ENCODE data around the gene PXMP2.

Gene PXMP2

DNA sequence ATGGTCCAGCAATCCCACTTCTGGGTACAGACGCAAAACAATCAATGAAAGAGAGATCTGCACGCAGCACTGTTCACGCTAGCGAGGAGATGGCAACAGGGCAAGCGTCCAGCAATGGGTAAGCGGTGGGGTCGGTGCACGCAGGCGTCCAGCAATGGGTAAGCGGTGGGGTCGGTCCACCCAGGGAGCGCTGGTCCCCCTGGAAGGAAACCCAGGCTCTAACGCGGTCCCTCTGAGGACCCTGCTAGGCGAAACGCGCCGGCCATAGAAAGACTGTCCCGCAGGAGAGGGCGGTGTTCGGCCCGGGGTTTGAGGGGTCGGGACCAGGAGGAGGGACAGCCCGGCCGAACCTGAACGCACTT is 22.6 kb downstream of the PXMP2 start:
- Histone ChIP-seq H3K4me3 (replicated peaks; ENCODE audit: insufficient read depth, low read length) (peak overlapping the region; percentile 91), H3K27ac (replicated peaks) (peak overlapping the region; percentile 70), H3K27me3 (ENCODE audit: insufficient read depth, poor library complexity, severe bottlenecking) (no peaks in the 10 kb centered on the region)
- TF ChIP-seq, protein P1, sequence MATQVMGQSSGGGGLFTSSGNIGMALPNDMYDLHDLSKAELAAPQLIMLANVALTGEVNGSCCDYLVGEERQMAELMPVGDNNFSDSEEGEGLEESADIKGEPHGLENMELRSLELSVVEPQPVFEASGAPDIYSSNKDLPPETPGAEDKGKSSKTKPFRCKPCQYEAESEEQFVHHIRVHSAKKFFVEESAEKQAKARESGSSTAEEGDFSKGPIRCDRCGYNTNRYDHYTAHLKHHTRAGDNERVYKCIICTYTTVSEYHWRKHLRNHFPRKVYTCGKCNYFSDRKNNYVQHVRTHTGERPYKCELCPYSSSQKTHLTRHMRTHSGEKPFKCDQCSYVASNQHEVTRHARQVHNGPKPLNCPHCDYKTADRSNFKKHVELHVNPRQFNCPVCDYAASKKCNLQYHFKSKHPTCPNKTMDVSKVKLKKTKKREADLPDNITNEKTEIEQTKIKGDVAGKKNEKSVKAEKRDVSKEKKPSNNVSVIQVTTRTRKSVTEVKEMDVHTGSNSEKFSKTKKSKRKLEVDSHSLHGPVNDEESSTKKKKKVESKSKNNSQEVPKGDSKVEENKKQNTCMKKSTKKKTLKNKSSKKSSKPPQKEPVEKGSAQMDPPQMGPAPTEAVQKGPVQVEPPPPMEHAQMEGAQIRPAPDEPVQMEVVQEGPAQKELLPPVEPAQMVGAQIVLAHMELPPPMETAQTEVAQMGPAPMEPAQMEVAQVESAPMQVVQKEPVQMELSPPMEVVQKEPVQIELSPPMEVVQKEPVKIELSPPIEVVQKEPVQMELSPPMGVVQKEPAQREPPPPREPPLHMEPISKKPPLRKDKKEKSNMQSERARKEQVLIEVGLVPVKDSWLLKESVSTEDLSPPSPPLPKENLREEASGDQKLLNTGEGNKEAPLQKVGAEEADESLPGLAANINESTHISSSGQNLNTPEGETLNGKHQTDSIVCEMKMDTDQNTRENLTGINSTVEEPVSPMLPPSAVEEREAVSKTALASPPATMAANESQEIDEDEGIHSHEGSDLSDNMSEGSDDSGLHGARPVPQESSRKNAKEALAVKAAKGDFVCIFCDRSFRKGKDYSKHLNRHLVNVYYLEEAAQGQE (IDR thresholded peaks at IDR 0.05; ENCODE audit: insufficient replicate concordance, low read depth), result no peak
- TF ChIP-seq CTCF (IDR thresholded peaks at IDR 0.05; ENCODE audit: insufficient read depth, low read length) (no peak), GABPA (IDR thresholded peaks at IDR 0.05; ENCODE audit: low read depth) (no peak), POLR2AphosphoS5 (IDR thresholded peaks at IDR 0.05; ENCODE audit: low read depth) (no peak), SPI1 (IDR thresholded peaks at IDR 0.05; ENCODE audit: borderline replicate concordance, low read depth) (no peak)
- no peak for DNase-seq (ENCODE audit: low read depth in 1 of 2, low spot score in 1 of 2)

DNA sequence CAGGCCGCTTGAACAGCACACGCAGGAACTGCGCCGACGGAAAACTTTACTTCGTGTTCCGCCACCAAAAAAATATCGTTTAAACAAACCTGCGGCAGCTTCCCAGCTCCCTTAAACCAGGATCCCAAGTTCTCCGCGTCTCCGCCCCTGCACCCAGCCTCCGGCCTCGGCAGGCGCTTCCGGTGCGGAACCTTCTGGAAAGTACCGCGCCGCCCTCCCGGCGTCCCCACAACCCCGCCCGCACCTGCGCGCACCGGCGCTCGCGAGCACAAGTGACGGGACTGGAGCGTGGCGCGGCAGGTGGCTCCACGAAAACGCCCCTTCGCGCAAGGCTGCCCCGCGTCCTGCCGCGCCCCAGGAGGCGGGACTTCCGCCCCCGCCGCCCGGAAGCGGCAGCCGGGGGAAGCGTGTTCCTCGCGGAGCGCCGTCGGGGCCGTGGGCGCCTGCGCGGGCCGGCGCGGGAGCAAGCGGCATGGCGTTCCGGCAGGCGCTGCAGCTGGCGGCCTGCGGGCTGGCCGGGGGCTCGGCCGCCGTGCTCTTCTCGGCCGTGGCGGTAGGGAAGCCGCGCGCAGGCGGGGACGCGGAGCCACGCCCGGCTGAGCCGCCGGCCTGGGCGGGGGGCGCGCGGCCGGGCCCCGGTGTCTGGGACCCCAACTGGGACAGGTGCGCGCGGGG is 23.2 kb downstream of the PXMP2 start, which contains the start of gene PGAM5:
PGAM5 (plus strand) TSS at position 438 of the 675 bp plus-strand sequence; CDS start at position 473, 35 bp downstream.
- DNase-seq (ENCODE audit: low read depth in 1 of 2, low spot score in 1 of 2), result peak; percentile 77 to 94
- peak within 1 kb of the TSS; percentile 91 for H3K4me3 ChIP-seq (replicated peaks; ENCODE audit: insufficient read depth, low read length)
- TF ChIP-seq, protein P1 (IDR thresholded peaks at IDR 0.05; ENCODE audit: insufficient replicate concordance, low read depth), result no peak
- TF ChIP-seq GABPA (IDR thresholded peaks at IDR 0.05; ENCODE audit: low read depth), result peak; percentile 89
- peak; percentile 67; the same call in 1 of the 2 replicates for TF ChIP-seq SPI1 (IDR thresholded peaks at IDR 0.05; ENCODE audit: borderline replicate concordance, low read depth)
- TF ChIP-seq POLR2AphosphoS5 (IDR thresholded peaks at IDR 0.05; ENCODE audit: low read depth), result peak; percentile 51
- TF ChIP-seq CTCF (IDR thresholded peaks at IDR 0.05; ENCODE audit: insufficient read depth, low read length), result no peak
- H3K27ac ChIP-seq (replicated peaks), result peak within 1 kb of the TSS; percentile 83
- H3K27me3 ChIP-seq (ENCODE audit: insufficient read depth, poor library complexity, severe bottlenecking), result no peaks in the 10 kb centered on the region

- TF ChIP-seq GABPA (IDR thresholded peaks at IDR 0.05; ENCODE audit: low read depth) (no peak), POLR2AphosphoS5 (IDR thresholded peaks at IDR 0.05; ENCODE audit: low read depth) (no peak; the same call in 1 of the 2 replicates), CTCF (IDR thresholded peaks at IDR 0.05; ENCODE audit: insufficient read depth, low read length) (no peak), SPI1 (IDR thresholded peaks at IDR 0.05; ENCODE audit: borderline replicate concordance, low read depth) (no peak)
- TF ChIP-seq, protein P1 (IDR thresholded peaks at IDR 0.05; ENCODE audit: insufficient replicate concordance, low read depth), result no peak
- peak in 1 of 2 experiments; percentile 25 for DNase-seq (ENCODE audit: low read depth in 1 of 2, low spot score in 1 of 2)
- Histone ChIP-seq H3K27ac (replicated peaks) (peak overlapping the region; percentile 83), H3K4me3 (replicated peaks; ENCODE audit: insufficient read depth, low read length) (peak overlapping the region; percentile 91), H3K27me3 (ENCODE audit: insufficient read depth, poor library complexity, severe bottlenecking) (no peaks in the 10 kb centered on the region)
Observed at GRCh38 chr12:132711080-132711843, 23.9 kb downstream of the PXMP2 start.

Measured in HL-60 (cell line).